HG02610 (cell line): ENCODE measurements around the gene PHLDA1.

Experiments used
- ATAC-seq: cut with Tn5 transposase; IDR thresholded peaks from one replicate; pipeline ENCODE4 v1.9.1; 2021; ENCODE audit warnings: mild to moderate bottlenecking, moderate library complexity; ENCODE audit not compliant: unreplicated experiment

Gene PHLDA1

GRCh38 chr12:76038176-76038575 is 6.6 kb upstream of the PHLDA1 start:
- ATAC-seq: no peak

DNA sequence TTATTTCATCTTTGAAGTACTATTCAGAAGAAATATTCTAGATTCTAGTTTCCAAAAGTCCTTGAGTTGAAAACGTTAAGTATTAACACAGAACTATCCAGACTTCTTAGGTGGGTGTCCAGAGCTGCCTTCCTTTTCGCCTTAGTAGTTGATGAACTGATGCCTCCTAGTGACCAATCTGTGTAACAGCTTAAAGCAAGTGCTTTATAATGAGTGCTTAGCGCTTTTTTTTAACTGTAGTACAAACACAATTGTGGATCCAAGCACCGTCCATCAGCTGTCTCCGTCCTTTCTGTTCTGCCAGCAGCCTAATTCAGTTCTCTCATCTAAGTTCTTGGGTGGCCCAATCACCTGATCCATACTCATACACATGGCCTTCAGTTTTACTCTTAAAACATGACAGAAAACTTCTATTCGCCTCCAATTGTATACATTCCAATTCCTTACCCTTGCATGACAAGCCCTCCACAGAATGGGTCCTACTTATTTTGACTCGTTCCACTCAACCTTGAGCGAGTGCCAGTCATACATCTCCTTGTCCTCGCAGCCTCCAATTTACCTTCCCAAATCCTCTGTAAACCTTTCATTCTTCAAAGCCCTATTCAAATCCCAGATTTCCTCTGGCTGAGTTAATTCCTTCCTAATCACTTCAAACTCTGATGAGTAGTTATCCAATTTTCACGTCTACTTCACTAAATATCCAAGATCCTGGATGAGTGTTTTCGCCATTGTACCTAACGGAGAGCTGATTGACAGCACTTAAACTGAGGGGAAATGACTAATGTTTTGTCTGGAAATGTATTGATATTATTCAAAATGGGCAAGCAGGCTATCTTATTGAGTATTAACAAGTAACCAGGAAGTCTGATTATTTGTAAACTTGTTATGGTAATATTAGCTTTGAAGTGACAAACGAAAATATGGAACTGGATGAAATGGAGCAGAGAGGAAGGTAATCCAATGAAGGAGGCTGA is 5.8 kb upstream of the PHLDA1 start:
- ATAC-seq: peak; percentile 66

DNA sequence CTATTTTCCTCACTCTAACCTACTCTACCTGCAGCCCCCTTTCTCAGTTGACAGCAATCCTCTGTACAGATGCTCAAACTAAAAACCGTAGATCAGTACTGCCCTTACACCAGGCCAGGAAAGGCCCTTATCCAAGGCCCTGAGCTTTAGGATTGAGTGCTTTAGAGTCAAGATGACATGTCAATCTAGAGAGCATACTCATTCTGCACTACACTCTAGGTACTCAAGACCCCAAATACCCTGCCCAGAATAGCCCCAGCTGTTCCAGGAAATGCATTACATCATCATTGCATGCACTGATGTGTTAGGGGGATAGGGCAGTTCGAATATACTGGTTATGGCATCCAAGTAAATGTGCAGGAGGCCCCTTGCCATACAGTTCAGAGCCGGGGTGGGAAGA is 3.5 kb upstream of the PHLDA1 start:
- no peak for ATAC-seq

DNA sequence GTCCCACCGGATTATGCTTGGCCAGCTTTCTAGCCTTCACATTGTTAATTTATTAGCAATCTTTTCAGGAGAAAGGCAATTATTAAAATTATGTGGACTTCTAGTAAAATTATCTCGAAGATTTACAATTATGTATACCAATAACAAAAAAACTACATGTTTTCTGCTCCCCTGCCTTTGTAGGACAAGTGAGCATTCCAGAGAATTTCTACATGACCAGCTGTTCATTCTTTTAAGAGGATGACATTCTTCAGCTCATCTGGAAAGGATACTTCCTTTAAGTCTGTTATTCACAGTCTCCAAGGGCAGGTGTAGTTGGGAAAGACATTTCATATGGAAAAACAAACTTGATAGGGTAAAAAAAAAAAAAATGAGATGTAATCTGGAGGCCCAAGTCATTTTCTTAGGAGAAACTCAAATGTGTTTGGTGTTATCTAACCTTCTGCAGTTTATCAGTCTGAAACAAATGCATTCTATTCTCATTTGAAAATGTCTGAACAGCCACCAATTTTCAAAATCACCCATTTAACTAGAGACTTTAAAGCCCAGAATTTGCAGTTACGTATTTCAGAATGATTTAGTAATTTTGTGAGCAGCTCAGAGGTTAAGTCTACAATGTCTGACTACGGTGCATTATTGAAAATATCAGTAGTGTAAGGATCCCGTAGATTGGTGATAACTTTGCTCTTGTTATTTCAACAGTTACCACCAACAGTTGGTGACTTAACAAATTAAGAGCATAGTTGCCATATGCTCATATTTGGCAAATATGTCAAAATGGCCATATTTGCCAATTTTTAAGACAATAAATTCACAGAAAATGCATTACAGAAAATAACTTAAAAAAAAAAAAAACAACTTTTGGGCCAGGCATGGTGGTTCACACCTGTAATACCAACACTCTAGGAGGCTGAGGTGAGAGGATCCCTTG is 1.8 kb upstream of the PHLDA1 start:
- no peak for ATAC-seq

GRCh38 chr12:76032043-76032981 is 736 bp upstream of the PHLDA1 start:
- peak; percentile 24 for ATAC-seq

DNA sequence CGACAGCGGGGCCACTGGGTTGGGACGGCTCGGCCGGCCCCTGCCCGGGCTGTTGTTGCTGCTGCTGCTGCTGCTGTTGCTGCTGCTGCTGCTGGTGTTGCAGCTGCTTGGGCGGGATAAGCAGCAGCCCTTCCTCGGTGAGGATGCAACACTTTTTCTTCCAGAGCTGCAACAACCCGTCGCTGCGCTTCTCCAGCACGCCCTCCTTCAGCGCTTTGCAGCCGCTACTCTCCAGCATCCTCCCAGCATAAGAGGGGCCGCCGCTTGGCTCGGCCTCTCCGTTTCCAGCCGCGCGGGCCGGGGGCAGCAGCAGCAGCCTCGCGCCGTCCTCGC is 529 bp downstream of the PHLDA1 start:
- ATAC-seq: no peak

DNA sequence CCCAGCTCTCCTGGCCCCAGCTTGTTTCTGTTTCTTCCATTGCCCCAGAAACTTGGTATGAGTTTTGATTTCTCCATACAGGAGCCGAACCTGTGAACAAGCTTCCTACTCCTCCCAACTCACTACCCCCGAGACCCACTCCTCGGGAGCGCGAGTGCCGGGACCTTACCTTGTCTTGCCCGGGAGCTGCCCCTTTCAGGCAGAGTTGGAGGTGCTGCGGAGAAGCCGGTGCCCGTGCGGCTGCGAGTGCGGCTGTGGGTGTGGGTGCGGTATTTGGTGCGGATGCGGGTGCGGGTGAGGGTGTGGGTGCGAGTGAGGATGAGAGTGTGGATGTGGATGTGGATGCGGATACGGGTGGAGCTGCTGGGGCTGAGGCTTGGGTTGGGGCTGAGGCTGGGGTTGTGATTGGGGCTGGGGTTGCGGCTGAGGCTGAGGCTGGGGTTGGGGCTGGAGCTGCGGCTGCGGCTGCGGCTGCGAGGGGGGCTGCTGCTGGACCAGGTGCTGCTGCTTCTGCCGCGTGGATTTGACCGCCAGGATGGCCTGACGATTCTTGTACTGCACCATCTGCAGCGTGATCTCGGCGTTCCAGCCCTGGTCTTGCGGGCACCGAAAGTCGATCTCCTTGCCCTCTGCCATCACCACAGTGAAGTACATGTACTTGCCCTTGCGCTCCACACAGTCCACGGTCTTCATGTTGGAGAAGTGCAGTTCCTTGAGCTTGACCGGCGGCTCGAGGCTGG is 1.1 kb downstream of the PHLDA1 start:
- no peak for ATAC-seq

GRCh38 chr12:76029982-76030340 is 1.6 kb downstream of the PHLDA1 start:
- no peak for ATAC-seq

- ATAC-seq: no peak
These were observed 2.9 kb downstream of the PHLDA1 start for GRCh38 chr12:76028571-76029277.

GRCh38 chr12:76026643-76027063 is 4.9 kb downstream of the PHLDA1 start:
- ATAC-seq: no peak

DNA sequence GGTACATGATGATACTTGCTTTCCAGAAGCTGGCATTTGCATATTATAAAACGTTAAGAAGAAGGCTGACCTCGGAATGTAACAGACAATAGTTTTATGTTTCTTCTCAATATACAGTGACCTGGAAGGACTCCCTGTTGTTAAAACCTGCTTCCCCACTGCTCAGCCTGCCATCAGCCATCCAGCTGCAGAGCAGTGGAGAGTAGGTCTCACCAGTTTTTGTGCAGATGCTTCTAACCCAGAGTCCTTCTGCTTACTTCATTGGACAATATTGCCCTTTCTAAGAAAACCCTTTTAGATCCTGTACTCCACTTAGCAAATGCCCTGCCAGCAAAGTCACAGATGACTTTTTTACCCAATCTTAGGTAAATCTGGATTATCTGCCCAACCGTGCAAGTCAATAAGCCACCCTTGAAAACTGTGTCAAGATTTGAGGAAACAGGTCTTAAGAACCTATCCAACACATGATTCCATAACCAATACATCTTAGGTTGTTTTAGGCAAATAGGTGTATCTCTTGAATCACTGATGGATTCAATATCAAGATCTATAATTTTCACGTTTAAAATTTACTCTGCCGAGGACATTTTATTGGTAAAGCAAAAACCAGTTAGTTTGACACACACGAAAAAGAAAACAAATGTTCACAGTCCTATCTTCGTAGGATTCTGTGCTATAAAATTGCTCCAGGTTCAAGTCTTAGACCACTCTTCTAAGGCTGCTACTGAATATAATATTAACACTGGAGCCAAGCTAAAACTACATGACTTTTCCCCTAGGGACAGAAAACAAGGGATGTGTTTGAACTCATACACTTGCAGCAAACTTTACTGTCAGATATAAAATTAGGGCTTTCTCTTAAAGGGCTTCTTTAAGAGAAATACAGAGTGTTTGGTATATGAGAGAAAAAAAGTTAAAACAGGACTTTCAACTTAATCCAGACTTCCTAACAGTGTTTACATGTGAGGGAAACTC is 5.7 kb downstream of the PHLDA1 start:
- ATAC-seq: no peak

DNA sequence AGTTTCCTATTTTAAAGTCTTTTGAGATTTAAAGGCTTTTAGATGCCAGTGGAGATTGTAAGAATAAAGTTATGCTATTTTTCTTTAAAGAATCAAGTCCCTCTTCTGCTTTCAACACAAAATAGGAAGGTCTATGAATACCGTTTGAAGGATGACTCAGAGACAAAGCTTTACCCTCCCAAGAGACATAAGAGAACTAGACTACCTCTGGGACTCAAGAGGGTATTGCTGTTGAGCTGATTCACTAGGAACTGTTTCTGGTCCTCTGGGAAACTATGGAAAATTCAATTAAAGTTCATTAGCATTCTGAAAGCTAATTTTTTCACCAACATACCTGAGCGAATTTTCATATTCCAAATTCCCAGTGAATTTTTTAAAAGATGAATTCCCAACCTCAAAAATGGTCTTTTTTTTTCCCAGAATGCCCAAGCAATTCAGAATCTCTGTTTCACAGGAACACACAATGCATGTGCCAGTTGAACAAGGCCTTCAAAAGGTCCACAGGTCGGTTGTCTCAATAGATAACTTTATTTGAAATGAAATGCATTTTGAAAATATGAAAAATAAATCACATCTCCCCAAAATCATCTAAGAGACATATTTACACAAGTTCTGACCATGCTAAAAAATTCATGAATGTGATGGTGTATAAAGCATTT is 6.5 kb downstream of the PHLDA1 start:
- ATAC-seq: no peak

GRCh38 chr12:76024102-76024781 is 7.3 kb downstream of the PHLDA1 start:
- ATAC-seq: no peak

- no peak for ATAC-seq
These were observed 8.4 kb downstream of the PHLDA1 start for GRCh38 chr12:76023069-76023690.

DNA sequence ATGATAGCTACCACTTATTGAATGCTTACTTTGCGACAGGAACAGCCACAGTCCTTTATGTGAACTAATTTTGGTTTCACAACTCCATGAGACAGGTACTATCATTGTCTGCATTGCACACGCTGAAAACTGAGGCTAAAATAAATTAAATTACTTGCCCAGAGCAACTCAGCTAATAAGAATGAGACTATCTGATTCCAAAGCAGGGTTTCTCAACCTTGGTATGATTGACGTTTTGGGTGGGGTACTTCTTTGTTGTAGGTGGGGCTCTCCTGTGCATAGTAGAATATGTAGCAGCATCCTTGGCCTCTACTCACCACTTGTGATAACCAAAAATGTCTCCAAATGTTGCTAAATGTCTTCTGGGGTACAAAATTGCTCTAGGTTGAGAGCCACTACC is 9.1 kb downstream of the PHLDA1 start:
- no peak for ATAC-seq
